OCI-LY7 (cell line): ENCODE measurements around the gene FMR1. TPM values are rescaled to one million over a fixed set of nuclear protein-coding genes. Genes with fewer than 3 reads are reported as not detected.
A peak's percentile ranks its signal among the peaks of the same experiment; 100 is the strongest.

Experiments
- BruUV-seq: library from RNA; stranded (reverse); fragments of 400-500 nt; replicated peaks from 2 replicates; lab custom pipeline; 2021; lab: Mats Ljungman, UMichigan
- CTCF ChIA-PET: fragments of 300-600 bp; sonication (Branson Sonifier 250); formaldehyde crosslinking; loops from one replicate; lab custom pipeline; 2022; ENCODE audit warnings: antibody characterized with exemption; ENCODE audit not compliant: unreplicated experiment; lab: Charles Lee
- POLR2A ChIA-PET: fragments of 300-600 bp; sonication (Branson Sonifier 250); formaldehyde crosslinking; loops from one replicate; lab custom pipeline; 2022; ENCODE audit warnings: antibody characterized with exemption; lab: Charles Lee
- DNase-seq: peaks from one replicate; pipeline ENCODE4 v3.0.0-alpha.2; 2015; ENCODE audit warnings: low spot score
- H2AFZ ChIP-seq: fragments of 200-600 bp; sonication (generic), shearing (Covaris generic); 2 replicates; pipeline ENCODE4 v1.6.1; 2014; ENCODE audit warnings: mild to moderate bottlenecking, antibody characterized with exemption, low read length, moderate library complexity
- H3K27ac ChIP-seq: fragments of 200-600 bp; sonication (generic); 2 replicates; pipeline ENCODE4 v1.5.1; 2014; ENCODE audit warnings: mixed run types, low read depth, mild to moderate bottlenecking, moderate library complexity, low read length, inconsistent platforms; ENCODE audit not compliant: poor library complexity, severe bottlenecking
- H3K36me3 ChIP-seq: fragments of 200-600 bp; sonication (generic); 2 replicates; pipeline ENCODE4 v1.6.1; 2014; ENCODE audit warnings: mild to moderate bottlenecking, antibody characterized with exemption, low read length, moderate library complexity, mixed read lengths; ENCODE audit not compliant: insufficient read depth
- H3K4me1 ChIP-seq: fragments of 200-600 bp; sonication (generic); 2 replicates; pipeline ENCODE4 v1.5.1; 2014; ENCODE audit warnings: mild to moderate bottlenecking, low read length; ENCODE audit not compliant: insufficient read depth, poor library complexity, severe bottlenecking
- H3K4me2 ChIP-seq: fragments of 200-600 bp; sonication (generic); 2 replicates; pipeline ENCODE4 v1.6.1; 2014; ENCODE audit warnings: mild to moderate bottlenecking, low read length
- H3K4me3 ChIP-seq: fragments of 200-600 bp; sonication (generic); 2 replicates; pipeline ENCODE4 v1.5.1; 2014; ENCODE audit warnings: mild to moderate bottlenecking, low read depth, low read length; ENCODE audit not compliant: poor library complexity, severe bottlenecking
- H3K79me2 ChIP-seq: fragments of 200-600 bp; sonication (generic); 2 replicates; pipeline ENCODE4 v1.6.1; 2016; ENCODE audit warnings: low read depth, mild to moderate bottlenecking, low read length, moderate library complexity, mixed read lengths; ENCODE audit not compliant: insufficient read depth
- H3K9me2 ChIP-seq: fragments of 200-600 bp; sonication (generic); 2 replicates; pipeline ENCODE4 v1.6.1; 2016; ENCODE audit warnings: mild to moderate bottlenecking, low read length, mixed read lengths; ENCODE audit not compliant: insufficient read depth
- H3K9me3 ChIP-seq: fragments of 200-600 bp; sonication (generic); 2 replicates; pipeline ENCODE4 v1.6.1; 2014; ENCODE audit warnings: mild to moderate bottlenecking, mixed run types, low read length, mixed read lengths
- H4K20me1 ChIP-seq: fragments of 200-600 bp; sonication (generic); 2 replicates; pipeline ENCODE4 v1.6.1; 2014; ENCODE audit warnings: mild to moderate bottlenecking, antibody characterized with exemption, low read length, moderate library complexity, mixed read lengths; ENCODE audit not compliant: insufficient read depth
- EZH2phosphoT487 ChIP-seq: fragments of 200-600 bp; sonication (generic); IDR thresholded peaks from 2 replicates; pipeline ENCODE4 v1.6.1; 2018; ENCODE audit warnings: low read depth, borderline replicate concordance, mild to moderate bottlenecking, mixed run types, antibody characterized with exemption, low read length, moderate library complexity, mixed read lengths
- intact Hi-C: fragments of 100-400 bp; cut with micrococcal nuclease; formaldehyde crosslinking; loops from one replicate; pipeline ENCODE4 v1.10.0; 2022; ENCODE audit not compliant: unreplicated experiment
- total RNA-seq, 2 experiments: library from RNA; depleted of rRNA in 1 of 2; stranded (reverse); fragments of >200 nt in 1 of 2; shearing (Covaris generic) in 1 of 2; gene quantifications; 2 replicates each; pipeline ENCODE4 v1.2.3, GENCODE V29; 2014 to 2022
- TF ChIP-seq, protein P1 (sequence below): fragments of 200-600 bp; sonication (generic); conservative IDR thresholded peaks from 2 replicates; pipeline ENCODE4 v1.5.1; 2014; ENCODE audit warnings: mild to moderate bottlenecking, antibody characterized with exemption, low read length, moderate library complexity, mixed read lengths

Gene FMR1
- total RNA-seq, 2 experiments from 2014 or later = 19.6 to 46.7 TPM

DNA sequence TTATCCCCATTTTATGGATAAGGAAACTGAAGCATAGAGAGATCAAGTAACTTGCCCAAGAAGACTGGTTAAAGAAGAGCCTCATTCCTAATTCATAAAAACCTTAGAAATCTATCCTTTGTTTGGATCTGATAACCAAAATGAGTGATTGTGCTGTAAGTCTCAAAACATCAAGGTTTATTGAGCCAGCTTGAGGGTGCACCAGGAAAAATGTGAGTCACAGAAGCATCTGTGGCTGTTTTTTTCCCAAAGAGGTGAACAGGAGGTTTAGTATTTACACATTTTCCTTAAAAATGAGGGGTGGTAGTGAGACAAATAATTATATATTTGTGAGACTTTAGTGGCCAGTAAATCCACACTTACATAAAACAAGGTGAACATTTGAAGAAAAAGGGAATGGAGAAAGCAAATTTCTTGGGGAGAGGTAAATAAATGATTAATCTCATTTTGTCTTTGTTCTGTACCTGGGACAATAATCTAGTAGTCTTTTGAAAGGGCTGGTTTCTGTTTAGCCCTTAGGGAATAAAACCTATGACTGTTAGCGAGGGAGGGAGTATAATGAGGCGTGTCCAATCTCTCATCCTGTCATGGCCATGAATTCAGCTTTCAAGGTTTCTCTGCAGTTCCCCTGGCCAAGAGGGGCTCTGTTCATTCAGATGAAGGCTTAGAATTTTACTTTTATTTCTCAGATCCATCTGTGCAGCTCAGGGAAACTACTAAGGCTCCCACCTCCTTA, 12.2 kb upstream of the FMR1 start:
- H3K4me3 ChIP-seq = no peak overlapping the region
- H2AFZ ChIP-seq = no peak overlapping the region
- ChIA-PET CTCF (no interaction called here), POLR2A (no interaction called here)
- no peaks in the 10 kb centered on the region for H4K20me1 ChIP-seq
- H3K4me2 ChIP-seq = no peak overlapping the region
- no peaks in the 10 kb centered on the region for H3K4me1 ChIP-seq
- no peaks in the 10 kb centered on the region for H3K79me2 ChIP-seq
- no TSS peak for BruUV-seq
- H3K36me3 ChIP-seq = no peaks in the 10 kb centered on the region
- no peak overlapping the region for H3K27ac ChIP-seq
- H3K9me2 ChIP-seq = no peaks in the 10 kb centered on the region
- DNase-seq = peak; percentile 8
- TF ChIP-seq, protein P1, sequence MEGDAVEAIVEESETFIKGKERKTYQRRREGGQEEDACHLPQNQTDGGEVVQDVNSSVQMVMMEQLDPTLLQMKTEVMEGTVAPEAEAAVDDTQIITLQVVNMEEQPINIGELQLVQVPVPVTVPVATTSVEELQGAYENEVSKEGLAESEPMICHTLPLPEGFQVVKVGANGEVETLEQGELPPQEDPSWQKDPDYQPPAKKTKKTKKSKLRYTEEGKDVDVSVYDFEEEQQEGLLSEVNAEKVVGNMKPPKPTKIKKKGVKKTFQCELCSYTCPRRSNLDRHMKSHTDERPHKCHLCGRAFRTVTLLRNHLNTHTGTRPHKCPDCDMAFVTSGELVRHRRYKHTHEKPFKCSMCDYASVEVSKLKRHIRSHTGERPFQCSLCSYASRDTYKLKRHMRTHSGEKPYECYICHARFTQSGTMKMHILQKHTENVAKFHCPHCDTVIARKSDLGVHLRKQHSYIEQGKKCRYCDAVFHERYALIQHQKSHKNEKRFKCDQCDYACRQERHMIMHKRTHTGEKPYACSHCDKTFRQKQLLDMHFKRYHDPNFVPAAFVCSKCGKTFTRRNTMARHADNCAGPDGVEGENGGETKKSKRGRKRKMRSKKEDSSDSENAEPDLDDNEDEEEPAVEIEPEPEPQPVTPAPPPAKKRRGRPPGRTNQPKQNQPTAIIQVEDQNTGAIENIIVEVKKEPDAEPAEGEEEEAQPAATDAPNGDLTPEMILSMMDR = no peak
- TF ChIP-seq EZH2phosphoT487 = no peak
- H3K9me3 ChIP-seq = no peaks in the 10 kb centered on the region
- intact Hi-C loops = no loop called here

DNA sequence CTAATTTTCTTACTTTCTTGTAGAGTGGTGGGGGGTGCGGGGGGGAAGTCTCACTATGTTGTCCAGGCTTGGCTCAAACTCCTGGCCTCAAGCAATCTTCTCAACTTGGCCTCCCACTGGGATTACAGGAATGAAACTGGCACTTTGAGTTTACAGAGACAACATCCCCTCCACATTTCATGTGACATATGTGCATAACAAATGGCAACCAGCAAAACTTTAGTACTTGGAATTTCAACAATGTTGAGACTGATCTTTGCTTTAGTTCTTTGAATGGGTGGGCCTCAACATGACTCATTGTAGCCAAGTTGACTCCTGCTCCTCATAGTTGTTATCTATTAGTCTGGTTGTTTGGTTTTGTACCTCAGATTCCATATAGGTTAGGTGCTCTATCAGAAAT, 11.4 kb upstream of the FMR1 start:
- intact Hi-C loops = no loop called here
- no peak for DNase-seq
- Histone ChIP-seq H4K20me1 (no peaks in the 10 kb centered on the region), H3K36me3 (no peaks in the 10 kb centered on the region), H3K27ac (no peak overlapping the region), H3K4me2 (no peak overlapping the region), H3K4me1 (no peaks in the 10 kb centered on the region), H2AFZ (no peak overlapping the region), H3K4me3 (no peak overlapping the region), H3K9me3 (no peaks in the 10 kb centered on the region), H3K9me2 (no peaks in the 10 kb centered on the region), H3K79me2 (no peaks in the 10 kb centered on the region)
- ChIA-PET CTCF (no interaction called here), POLR2A (no interaction called here)
- no TSS peak for BruUV-seq
- TF ChIP-seq, protein P1 = no peak

DNA sequence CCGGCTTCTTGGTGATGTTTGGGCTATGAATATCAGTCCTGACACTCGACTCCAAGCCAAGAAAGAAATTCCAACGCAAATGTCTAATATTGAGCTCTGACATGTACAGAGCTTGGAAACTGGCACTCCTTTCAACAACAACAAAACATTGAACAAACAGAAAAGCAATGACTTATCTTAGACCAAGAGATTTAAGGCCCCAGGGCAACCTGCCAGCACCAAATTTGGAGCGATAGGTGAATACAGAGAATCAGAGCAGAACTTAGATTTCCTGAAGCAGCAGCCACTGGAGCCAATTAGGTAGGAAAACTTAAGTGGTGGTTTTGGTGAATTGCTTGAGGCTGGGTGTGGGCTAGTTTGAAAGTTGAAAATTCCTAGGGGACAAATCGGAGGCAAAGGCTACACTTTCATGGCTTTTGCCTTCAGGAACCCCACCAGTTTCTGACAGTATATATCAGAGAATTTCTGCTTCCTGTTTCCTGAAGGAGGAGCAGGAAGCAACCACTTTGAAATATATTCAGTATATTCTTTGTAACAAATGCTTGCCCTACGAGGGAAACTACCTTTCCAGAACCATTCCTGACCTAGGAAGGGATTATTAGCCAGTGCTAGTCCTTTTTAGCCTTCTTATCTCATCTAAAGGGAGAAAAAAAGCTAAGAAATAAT, 10.1 kb upstream of the FMR1 start:
- no peaks in the 10 kb centered on the region for H3K9me2 ChIP-seq
- TF ChIP-seq, protein P1 = no peak
- TF ChIP-seq EZH2phosphoT487 = no peak
- ChIA-PET CTCF (no interaction called here), POLR2A (no interaction called here)
- H3K4me3 ChIP-seq = no peak overlapping the region
- DNase-seq = no peak
- no TSS peak for BruUV-seq
- H3K79me2 ChIP-seq = no peaks in the 10 kb centered on the region
- peak overlapping the region; percentile 71; the same call in 1 of the 2 replicates for H2AFZ ChIP-seq
- H4K20me1 ChIP-seq = no peaks in the 10 kb centered on the region
- no peak overlapping the region for H3K27ac ChIP-seq
- no peaks in the 10 kb centered on the region for H3K4me1 ChIP-seq
- H3K9me3 ChIP-seq = no peaks in the 10 kb centered on the region
- H3K4me2 ChIP-seq = no peak overlapping the region
- no peaks in the 10 kb centered on the region for H3K36me3 ChIP-seq
- intact Hi-C loops = no loop called here
